Heart left ventricle (tissue), 13 donors: Measurements from ENCODE around the gene WASL.

Experiments
- CTCF ChIP-seq, 12 donors: fragments of 200-600 bp; sonication (generic) in 4 of 12; IDR thresholded peaks; one replicate each; pipeline versions ENCODE4 v1.5.0 to v1.8.0; 2018 to 2022; ENCODE audit warnings: antibody characterized with exemption in 12 of 12, mild to moderate bottlenecking in 5 of 12
- POLR2A ChIP-seq, 2 donors: fragments of 450-650 bp; IDR thresholded peaks; one replicate each; pipeline ENCODE4 v1.6.1; 2017; ENCODE audit warnings: antibody characterized with exemption in 2 of 2, mild to moderate bottlenecking in 2 of 2, moderate library complexity in 2 of 2
- donor health status: ischemic (EF 13 %, LVEDD 7.1; RV severe dilation, severe dysfunction).
- donor health status: DM: no; HTN: yes; CAD: no.
- donor health status: DM: no; HTN: no; CAD: no.
- donor health status: ischemic (EF 25% LVEDD 6.9; RV normal size, moderate dysfunction).
- donor health status: ischemic (EF 25% LVEDD 5.7; RV mildly dilated, moderate dysfunction).
- donor health status: ischemic (EF 35%, LVEDD 5.7; RV mildly dilated, moderate dysfunction).
- donor health status: nonischemic (EF 11% LVEDD 7.7; RV severe dilation, severe dysfunction).
- donor health status: DM: yes; HTN: yes; CAD: no.
- donor health status: PGD.
- donor health status: ischemic (EF 29% LVEDD 5.4; RV normal size, mild dysfunction).
- donor health status: nonischemic (EF 23%, LVEDD 6.1; RV moderate dilation, normal function).

DNA sequence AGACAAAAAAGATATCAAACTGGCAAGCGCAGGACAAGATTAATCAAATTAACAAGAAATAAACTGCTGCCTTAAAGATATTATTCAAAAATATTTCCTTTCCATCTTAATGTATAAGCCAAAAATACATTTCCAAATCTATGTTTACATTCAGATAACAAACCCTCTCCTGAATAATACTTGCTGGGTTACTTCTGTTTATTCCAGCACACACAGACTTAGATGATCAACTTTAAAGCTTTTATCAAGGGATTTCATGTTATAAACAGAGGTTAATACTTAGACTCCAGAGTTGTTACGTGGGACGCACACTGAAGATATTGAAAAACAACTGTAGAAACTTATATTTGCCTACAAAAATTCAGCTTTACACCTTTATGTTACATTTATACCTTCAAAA lies 59.6 kb downstream of the WASL start:
- TF ChIP-seq CTCF (IDR thresholded peaks at IDR 0.05) (no peak), POLR2A (IDR thresholded peaks at IDR 0.05) (no peak)
